Mammary microvascular endothelial cell (primary cell): ENCODE data around the gene GAD1. TPM values are rescaled to one million over a fixed set of nuclear protein-coding genes. Genes with fewer than 3 reads are reported as not detected.

Source experiments
- total RNA-seq: library from RNA; depleted of rRNA; stranded (reverse); fragments of >200 nt; gene quantifications from 2 replicates; pipeline ENCODE4 v1.2.3, GENCODE V29; 2015

GAD1 gene
- total RNA-seq, result not detected in 2 replicates

GRCh38 chr2:170816504-170817092, at the start of gene GAD1:
Gene GAD1 (plus strand): TSS chr2:170816887. CDS start chr2:170818592, 1,705 bp downstream.

GRCh38 chr2:170770008-170770605, 46.6 kb upstream of the GAD1 start, which contains the start of gene ERICH2:
Gene ERICH2 (plus strand): TSS chr2:170770378. CDS start chr2:170770682, 304 bp downstream.

Other genes with a start within 250 kb of the GAD1 start
- gene SP5, start 101.5 kb upstream of the GAD1 start, total RNA-seq, result 0.93 TPM in 1 of 2 replicates, not detected in the other
- not detected in 2 replicates for gene ERICH2, start 46.5 kb upstream of the GAD1 start, total RNA-seq
- 74.0 and 86.9 TPM in 2 replicates for gene GORASP2, start 112.4 kb downstream of the GAD1 start, total RNA-seq